GM12872 (cell line): ENCODE data around the gene TCF15.
A peak's percentile ranks its signal among the peaks of the same experiment; 100 is the strongest.

ENCODE experiments used
- TF ChIP-seq, protein P1 (sequence below): IDR thresholded peaks from 3 replicates; pipeline ENCODE4 v1.5.1; 2011; ENCODE audit warnings: low read depth, mild to moderate bottlenecking, low read length, moderate library complexity; ENCODE audit not compliant: insufficient read depth

Gene TCF15

DNA sequence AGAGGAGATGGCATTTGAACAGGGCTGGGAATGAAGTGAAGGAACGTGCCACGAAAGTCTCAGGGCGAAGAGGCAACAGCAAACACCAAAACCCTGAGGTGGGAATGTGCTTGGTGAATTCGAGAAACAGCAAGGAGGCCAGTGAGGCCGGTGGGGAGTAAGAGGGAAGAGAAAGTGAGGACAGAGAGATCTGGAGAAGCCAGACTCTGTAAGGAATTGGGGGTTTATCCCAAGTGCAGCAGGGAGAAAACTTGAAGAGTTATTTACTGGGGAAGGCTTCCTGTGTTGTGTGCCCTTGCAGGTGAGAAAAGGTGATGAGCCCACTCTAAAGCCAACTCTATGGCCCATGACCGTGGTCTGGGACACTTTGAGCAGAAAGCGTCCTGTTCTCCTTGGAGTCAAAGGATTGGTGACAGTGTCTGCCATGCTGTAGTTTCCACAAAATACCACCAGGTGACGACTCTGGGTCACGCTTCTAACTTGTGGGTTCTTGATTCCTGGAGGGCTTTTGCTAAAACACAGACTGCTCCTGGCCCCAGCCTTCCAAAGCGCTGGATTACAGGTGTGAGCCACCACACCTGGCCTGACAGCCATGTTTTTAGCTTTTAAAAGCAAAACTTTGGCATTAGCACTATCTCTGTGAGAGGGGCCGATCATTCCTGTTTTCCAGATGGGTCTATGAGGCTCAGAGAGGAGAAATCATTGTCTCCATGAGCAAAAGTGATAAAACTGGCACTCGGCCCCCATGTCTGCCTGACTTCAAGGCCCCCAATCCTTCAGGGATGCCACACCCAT, 48.5 kb downstream of the TCF15 start:
- TF ChIP-seq, protein P1, sequence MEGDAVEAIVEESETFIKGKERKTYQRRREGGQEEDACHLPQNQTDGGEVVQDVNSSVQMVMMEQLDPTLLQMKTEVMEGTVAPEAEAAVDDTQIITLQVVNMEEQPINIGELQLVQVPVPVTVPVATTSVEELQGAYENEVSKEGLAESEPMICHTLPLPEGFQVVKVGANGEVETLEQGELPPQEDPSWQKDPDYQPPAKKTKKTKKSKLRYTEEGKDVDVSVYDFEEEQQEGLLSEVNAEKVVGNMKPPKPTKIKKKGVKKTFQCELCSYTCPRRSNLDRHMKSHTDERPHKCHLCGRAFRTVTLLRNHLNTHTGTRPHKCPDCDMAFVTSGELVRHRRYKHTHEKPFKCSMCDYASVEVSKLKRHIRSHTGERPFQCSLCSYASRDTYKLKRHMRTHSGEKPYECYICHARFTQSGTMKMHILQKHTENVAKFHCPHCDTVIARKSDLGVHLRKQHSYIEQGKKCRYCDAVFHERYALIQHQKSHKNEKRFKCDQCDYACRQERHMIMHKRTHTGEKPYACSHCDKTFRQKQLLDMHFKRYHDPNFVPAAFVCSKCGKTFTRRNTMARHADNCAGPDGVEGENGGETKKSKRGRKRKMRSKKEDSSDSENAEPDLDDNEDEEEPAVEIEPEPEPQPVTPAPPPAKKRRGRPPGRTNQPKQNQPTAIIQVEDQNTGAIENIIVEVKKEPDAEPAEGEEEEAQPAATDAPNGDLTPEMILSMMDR, result peak; percentile 100

DNA sequence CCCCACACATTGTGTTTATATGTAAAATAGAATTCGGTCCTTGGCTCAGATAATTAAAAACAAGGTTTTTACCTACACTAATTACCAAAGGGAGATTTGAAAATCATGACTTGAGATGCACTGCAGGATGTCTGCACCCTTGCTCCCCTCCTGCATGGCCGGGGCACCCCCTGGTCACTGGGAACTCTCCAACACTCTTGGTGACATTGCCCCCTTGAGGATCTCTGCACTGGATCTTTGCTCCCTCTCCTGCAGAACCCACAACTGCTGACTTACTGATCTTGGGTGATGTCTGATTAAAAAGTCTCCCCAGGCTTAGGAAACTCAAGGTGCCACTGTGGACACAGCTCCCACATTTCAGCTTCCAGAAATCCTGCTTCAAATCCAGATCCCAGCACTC, 49.4 kb downstream of the TCF15 start:
- TF ChIP-seq, protein P1, result no peak

DNA sequence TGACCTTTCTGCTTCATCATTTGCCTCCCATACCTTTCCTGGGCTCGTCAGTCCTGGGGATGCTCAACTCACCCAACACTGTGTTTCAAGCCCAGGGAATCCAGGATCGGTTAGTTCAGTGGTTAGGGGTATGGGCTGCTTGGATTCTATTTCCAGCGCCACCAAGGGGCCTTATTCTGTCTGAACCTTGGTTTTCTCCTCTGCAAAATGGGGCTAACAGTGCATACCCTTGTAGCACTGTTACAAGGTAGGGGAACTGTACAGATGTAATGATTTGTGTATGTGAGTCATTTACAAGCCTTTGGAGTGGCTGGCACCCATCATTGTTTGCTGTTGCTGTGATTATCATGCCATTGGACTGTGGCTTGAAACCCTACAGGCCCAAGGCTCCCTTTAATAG, 52.0 kb downstream of the TCF15 start:
- TF ChIP-seq, protein P1, result no peak

DNA sequence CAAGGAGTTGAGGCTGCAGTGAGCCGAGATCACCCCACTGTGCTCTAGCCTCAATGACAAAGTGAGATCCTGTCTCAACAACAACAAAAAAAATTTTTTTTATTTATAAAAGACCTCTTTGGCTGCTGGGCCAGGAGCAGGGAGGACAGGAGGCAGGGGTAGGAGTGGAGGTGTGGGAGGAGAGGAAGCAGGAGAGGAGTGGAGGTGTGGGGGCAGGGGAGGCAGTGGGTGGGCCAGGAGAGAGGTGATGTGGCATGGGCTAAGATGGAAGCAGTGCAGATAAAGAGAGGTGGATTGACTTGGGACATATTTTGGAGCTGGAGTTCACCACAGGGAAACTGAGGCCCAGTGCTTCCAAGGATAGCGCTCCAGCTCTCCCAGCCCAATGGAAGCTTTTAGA, 53.1 kb downstream of the TCF15 start:
- TF ChIP-seq, protein P1, result no peak

DNA sequence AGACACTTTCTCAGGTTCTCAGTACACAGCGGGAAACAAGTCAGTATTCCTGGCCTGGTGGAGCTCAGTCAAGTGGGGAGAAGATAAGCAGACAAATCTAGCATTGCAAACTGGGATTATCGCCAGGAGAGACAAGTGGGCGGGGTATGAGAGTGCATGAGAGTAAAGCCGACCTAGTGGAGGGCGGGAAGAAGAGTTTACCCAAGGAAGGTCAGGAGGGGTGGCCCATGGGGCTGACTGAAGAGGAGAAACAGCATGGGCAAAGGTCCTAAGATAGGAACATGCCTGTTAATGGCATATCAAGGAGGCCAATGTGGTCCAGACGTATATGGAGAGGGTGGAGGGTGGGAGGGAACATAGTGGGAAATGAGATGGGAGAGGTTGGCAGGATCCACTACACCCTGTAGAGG, 54.1 kb downstream of the TCF15 start:
- TF ChIP-seq, protein P1, result no peak
